HG03460 (cell line): ENCODE measurements around the gene BCORL1.

Source experiments
- ATAC-seq: cut with Tn5 transposase; IDR thresholded peaks from one replicate; pipeline ENCODE4 v1.9.1; 2021; ENCODE audit not compliant: unreplicated experiment

Gene BCORL1

DNA sequence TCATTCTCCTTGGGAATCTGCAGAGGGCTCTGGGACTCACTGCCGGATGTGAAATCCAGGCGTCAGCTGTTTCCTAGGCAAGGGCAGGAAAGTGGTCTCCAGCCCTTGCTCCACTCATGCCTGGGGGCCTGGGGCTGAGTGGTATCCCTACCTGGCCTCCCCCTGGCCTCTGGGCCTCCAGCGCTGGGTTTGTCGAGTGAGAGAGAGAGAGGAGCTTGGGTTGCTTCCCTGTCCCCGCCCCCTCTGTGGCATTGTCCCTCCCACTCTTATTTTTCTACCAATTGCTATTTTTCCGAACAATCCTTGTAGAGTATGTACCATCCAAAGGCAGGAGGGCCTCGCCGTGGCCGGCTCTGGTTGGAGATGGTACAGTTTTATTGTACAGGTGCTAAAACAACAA lies 74.8 kb downstream of the BCORL1 start:
- no peak for ATAC-seq

DNA sequence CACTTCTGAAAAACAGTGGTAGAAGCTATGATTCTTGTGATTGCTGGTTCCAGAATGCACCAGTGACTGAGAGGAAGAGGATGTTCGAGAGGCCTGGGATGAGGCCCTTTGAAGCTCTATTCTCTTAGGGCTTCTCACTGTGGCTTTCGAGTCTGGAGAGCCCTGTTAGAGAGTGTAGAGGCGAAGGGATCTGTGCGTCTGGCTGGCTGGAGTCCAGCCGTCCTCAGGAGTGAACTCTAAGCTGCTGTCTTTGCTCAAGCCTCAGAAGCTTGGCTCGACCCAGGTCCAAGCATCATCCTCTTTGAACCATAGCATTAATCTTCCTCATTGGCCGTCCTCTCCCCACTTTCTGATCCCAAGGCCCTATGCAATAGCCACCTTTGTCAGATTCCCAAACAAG lies 76.2 kb downstream of the BCORL1 start:
- ATAC-seq: no peak

DNA sequence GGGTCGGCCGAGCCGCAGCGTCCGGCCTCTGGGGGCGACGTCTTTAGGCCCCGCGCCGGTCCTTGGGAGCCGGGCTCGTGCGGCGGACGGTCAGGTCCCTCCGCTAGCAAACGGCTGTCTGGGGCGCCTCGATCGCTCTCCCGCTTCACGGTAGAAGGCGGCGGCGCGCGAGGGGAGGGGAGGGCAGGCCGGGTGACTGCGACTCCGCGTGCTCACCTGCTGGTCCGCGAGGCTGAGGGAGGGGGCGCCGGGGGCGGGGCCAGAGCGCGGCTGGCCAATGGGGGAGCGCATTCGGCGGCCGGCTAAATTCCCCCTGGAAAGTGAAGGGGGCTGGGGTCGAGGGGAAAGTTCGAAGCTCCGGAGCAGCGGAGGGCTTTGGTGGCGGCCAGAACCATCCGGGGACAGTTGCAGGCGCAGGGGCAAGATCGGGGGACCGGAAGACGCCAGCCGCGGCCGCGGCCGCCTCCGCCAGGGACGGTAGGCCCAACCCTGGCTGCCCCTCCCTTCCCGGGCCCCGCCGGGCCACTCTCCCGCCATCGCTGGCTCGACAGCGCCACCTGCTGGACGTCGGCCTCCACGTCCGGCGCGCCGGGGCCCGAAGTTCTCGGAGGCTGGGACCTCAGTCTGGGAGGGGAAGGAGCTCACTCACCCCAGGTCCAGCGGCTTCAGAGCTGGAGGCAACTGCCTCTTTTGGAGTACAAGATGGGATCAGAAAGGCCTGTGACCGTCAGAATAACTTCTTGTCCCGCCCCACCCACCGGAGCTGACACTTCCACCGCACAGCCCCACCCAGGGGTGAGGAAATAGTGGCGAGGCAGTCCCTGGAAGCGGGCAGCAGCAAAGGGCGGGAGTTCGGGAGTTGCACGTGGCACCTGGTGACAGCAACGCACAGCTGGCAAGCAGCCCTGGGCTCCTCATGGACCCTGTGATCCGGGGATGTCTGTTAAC lies 78.0 kb downstream of the BCORL1 start:
- peak; percentile 90 for ATAC-seq

DNA sequence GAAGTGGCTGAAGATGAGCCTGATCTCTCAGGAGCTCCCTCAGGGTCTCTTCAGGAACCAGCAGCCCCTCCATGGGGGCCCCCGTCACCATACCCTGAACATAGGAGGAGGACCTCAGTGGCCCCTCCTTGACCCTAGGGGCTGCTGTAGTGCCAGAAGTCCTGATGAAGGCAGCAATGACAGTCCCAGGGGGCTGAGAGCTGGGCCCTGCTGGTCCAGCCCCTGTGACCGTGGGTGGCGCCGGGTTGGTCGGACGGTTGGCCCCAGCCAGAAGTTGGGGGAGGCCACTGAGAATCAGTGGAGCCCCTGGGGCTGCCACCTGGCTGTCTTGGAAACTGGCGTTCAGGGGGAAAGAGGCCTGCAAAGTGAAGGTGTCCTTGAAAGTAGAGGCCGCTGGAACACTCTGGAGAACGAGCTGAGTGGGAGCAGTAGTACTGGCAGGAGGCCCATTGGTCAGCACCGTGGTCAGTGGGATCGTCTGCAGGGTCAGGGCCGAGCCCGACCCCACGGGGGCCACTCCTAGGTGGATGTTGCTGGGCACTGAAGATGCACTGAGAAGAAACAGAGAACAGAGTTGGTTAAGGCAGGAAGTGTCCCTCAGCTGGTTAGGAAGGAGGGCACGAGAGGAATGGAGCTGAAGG lies 84.7 kb downstream of the BCORL1 start:
- no peak for ATAC-seq

DNA sequence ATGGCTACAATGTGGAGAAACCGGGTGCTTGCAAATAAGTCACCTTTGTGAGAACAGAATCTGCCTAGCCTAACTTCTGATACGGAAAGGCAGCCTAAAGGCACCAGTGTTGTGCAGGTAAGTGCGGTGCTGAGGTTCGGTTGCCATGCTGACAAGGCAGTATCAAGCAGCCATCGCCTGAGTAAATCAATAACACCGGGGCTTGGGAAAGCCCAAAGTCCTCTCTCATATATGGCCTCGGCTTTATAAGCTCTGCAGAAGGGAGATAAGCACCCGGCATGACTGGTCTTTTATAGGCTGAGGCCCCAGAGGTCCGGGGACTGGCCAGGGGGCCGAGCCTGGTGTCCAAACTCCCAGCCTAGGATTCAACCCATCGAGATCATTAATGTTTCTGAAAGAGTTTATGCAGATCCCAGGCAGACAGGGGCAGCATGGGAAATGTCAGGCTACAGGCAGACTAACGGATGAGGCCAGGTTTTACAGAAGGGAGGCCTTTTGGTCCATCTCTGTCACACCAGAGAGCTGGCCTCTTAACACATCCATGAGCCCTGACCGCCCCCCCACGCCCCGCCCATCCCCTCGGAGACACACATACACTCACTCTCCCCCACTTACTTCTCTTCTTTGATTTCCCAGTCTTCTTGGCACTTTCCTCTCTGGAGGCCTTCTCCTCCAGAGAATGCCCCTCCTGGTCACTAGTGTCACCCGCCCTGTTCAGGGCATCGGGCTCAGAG lies 89.3 kb downstream of the BCORL1 start:
- no peak for ATAC-seq

DNA sequence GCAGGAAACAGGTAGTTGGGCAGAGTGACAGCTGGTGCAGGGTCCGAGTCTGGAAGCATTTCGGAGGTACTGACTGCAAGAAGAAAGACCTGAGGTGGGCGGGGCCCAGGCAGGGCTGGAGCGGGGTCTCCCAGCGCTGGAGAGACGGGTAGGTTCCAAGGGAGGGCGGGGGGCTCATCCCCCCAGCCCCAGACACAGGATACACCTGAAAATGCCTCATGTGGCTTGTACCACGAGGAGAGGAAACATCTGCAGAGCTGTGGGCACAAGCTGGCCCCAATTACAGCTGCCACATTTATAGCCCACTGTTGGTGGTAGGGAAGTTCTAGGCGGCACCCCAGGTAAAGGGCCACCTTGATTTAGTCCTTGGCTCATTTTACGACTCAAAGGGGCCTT lies 89.9 kb downstream of the BCORL1 start:
- no peak for ATAC-seq

DNA sequence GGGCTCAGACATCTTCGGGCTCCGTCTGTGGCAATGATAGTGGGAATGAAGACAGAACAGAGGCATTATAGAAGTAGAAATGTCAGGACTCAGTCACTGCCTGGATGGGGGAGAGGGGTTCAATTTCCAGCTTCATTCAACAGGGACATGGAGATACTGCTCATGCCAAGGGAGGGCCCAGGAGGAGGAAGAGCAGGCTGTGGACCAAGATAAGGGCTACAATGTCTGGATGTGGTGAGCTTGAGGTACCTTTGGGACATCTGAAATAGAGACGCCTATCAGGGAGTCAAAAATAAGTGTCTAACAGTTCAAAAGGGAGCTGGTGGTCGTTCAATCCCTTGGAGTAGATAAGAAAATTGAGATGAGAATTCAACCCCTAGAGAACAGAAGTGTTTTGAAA lies 93.3 kb downstream of the BCORL1 start:
- ATAC-seq: no peak

DNA sequence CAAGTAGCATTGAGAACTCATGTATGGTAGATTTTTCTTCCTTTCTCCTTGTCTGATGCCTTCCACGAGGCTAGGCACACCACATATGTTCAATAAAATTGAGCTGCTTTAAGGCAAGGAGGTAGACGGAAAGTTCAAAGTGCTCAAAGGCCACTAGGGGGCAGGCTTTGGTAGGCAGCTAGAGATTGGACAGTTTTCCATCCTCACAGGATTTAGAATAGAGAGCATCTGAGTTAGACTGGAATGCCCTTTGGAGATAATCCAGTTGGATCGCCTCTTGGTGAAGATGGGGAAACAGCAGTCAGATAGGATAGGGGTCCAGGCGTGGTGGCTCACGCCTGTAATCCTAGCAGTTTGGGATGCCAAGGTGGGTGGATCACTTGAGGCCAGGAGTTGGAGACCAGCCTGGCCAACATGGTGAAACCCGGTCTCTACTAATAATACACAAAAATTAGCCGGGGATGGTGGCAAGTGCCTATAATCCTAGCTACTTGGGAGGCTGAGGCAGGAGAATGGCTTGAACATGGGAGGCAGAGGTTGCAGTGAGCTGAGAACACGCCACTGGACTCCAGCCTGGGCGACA lies 97.5 kb downstream of the BCORL1 start:
- no peak for ATAC-seq

DNA sequence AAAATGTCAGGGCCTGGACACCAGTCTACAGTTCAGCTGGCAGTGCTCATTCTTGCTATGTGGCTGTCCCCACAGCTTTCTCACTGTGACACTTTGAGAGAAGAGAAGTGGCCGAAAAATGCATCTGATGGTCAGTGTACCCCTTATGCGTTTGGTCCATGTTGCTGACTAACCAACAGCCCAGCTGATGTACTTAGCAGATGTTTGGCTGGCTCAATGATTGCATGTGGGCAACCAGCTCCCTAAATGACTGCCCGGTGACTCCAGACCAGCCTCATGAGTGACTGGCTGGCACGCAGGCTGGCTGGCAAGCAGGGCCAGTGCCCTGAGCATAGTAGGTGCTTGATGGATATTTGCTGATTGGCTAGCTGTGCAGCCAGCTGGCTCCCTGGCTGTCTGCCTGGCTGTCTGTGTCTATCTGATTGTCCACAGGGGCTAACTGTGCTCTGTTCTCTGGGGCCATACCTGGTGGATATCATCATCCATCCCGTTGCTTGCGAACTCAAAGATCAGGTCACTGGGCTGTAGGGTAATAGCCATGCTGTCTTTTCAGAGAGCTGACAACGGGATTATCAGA lies 98.4 kb downstream of the BCORL1 start:
- no peak for ATAC-seq

DNA sequence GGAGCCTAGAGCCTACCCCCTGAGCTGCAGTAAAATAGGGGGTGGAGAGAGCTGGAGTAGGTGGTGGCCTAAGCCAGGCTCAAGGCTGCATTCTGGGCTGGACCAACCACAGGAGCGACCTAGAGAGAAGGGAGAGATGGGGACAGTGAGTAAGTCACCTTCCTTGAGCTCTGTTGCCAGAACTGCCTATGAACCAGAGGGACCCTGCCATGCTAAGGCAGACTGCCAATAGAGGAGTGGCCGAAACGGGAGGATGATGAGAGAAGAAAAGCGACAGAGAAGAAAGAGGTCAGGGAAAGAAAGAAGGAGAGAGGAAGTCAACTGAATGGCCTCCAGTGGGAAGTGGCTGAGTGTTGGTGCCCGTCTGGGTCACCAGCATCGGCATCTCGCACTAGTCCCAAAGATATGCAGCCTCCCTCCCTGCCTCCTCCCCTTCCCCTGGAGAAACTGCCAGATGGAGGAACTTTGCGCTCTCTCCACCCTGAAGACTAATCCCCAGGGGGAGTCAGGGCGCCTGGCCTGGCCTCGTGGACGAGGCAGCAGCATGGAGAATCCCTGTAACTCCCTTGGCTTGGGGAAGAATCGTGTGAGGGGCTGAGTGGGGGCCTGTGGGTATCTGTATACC lies 99.1 kb downstream of the BCORL1 start:
- ATAC-seq: no peak

DNA sequence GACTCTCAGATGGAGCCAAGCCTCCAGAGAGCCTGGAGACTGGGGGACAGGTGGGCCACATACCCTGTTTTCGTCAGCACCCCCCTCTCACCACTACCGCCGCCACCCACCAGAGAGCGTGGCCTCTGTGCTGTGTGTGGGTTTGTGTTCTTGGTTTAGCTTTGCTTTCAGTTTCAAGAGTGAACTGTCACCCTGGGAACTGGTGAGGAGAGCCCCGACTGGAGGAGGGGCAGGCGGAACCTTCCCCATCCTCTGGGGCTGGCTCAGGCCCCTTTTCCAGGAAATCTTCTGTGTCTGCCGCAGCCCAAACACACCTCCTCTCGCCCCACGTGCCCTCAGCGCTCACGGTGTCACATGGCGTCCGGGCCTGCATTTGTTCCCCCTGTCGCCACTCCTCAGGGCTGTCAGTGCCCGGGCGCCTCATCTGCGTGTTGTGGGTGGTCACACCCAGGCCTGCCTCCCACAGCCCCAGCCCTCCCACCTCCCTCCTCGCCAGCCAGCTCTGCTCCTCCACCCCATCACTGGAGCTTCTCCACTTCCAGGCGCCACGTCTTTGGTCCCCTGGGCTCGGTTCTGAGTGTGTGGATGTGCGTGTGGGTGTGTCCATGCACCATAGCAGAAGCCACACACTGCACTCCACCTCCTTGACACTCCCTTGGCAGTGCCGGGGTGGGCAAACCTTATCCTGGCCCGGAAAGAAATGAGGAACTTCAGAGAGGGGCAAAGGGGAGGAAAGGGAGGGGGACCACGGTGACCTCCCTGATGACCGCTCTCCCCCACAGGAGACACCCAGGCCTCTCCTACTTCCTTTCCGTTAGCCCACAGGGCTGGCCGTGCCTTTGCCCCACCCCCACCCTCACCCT lies 100.0 kb downstream of the BCORL1 start:
- peak; percentile 53 for ATAC-seq

DNA sequence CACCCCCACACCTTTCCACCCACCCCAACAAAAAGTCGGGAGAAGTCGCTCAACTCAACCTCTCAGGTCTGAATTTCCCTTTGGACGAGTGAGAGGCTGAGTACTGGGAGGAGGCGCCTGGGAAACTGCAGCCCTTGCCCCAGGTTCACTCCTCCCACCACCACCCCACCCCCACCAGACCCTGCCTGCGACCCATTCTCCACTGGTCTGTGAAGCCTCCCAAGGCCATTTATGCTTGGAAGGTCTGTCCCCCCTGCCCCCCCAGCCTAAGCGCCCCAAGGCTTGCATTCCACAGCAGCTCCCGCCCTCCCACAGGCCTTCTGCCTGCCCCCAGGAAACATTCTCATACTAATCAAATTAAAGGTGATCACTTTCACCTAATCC lies 100.7 kb downstream of the BCORL1 start:
- no peak for ATAC-seq

DNA sequence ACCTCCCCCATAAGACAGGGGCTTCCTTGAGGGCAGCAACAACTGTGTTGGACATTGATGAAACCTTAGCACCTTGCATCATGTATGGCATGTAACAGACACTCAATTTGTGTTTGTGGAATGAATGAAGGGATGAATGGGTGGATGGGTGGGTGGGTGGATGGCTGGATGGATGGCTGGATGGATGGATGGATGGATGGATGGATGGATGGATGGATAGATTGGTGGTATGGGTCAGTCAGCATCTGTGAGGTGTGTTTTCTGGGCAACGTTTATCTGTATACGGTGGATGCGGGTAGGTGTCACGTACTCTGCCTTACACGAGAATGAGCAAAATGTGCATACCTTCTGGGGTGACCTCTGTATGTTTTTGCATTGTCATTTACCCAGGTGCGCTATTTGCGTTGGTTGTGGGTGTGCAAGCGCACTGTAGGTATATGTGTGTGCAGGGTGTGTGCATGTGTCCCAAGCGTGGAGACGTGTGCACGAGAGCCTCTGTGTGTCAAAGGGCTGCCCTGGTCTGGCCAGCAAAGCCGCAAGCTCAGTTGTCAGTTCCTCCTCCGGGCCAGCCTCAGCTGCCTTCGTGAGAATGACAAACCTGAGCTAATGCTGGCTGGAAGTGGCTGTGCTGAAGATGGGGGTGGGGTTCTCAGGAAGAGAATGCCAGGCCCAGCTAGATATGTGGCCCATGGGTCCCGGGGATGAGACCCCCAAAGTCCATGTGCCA lies 101.4 kb downstream of the BCORL1 start:
- ATAC-seq: no peak

DNA sequence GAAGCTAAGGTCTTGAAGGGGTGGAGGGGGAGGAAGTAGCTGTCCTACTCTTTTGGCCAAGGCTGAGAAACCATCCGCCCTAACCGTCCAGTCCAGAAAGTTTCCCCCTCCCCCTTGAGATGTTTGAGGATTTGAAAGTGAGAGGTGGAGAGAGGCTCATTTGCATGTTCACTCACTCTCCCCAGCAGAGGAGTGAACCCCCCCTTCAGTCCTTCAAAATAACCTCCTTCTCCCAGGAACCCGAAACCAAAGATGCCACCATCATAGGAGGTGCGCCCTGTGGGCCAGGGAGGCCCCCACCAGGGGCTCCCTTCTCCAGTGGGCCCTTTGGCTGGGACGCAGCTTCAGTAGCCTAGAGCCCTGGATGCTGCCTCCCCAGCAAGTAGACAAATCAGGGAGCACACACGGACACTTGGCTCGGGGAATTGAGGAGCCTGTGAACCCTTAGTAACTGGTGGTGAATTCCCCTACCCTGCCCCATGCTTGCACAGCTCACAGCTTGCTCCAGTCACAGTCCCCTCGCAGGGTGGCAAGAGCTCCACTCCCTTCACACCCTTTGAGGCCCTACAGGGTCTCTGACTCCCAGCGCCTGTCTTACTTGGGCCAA lies 102.3 kb downstream of the BCORL1 start:
- peak; percentile 35 for ATAC-seq

DNA sequence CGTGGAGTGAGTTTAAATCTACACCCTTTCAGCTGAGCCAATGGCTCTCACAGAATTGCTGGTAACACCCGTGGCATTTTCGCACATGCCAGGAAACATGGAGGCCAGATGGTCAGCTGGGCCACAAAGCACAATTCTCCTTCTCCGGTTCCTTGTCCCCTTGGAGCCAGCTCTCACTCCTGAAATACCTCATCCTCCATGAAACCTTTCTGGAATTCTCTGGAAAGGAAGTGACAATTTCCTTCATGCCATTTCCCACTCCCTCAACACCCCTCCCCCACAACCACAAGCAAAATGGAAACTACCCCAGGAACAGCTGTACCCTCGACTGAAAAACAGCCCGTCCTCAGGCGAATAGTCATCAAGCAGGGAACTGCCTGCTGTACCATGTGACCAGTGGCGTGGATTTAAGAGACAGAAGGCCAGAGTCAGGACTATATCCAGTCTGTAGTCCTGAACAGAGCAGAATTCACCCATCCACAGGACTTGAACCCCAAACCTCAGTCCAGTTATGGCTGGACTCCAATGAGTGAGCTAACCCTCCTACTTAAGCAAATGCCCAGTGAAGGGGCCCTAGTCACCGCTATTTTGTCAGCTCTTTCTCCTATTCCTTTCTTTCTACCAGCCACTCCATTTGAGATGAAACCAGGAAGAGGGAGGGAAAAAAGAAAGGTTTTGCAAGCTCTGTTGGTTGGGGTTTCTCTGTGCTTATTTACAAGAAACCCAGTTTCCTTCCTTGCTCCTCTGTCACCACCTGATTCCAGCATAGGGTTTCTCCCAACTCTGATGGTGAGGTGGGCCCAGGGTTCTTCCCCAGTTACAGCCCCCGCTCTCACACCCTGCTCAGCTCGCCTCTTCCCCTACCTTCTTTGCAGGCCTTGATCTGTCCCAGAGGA lies 103.4 kb downstream of the BCORL1 start:
- ATAC-seq: no peak

DNA sequence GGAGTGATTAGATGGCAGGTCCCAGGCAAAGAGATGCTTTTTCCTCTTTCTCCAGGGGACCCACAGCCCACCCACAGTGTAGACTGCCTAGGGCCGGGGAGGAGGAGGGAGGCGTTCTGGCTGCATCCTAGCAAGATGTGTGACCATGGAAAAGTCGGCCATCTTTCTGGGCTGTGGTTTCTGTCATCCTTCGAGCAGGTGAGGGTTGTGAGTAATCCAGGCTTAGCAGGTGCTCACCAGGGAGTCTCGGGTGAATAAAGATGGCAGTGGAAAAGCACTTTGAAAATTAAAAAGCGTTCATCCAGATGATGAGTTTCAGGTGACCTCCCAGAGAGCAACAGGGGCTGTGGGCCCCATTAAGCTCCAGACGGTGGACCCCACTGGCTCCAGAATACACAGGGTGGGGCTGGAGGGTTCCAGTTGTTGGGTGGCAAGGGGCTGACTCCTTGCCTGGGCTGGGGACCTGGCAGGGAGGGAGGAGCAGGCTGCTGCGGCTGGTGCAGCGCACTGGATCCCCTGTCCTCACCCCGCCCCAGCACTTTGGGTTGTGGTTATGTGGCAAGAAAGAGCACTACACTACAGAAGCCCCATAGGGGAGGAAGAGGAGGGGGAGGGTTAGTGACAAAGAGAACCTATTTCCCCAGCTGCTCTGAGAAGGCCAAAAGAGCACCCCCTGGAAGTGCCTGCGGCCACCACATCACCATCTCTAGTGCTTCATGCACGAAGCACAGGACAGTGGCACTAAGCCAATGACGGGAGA lies 104.2 kb downstream of the BCORL1 start:
- peak; percentile 39 for ATAC-seq

DNA sequence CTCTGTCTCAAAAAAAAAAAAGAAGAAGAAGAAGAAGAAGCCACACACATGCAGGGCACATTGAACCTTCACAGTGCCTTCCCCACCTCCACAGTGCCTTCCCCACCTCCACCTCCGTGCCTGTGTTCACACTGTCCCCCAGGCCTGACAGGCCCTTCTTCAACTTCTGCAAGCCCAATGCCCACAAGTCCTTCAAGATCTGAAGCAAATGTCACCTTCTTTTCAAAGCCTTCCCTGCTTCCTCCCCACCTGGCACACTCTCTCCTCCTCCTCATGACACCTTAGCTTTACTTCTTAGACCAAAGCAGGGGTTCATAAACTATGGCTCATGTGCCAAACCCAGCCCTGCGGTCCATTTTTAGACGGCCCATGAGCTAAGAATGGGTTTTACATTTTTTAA lies 107.9 kb downstream of the BCORL1 start:
- no peak for ATAC-seq
